Measurements from ENCODE around the gene SLC52A1. TPM values are rescaled to one million over a fixed set of nuclear protein-coding genes. Genes with fewer than 3 reads are reported as not detected.

The SLC52A1 gene
- total RNA-seq, 3 donors from 2014 or later, result 3.0 to 5.3 (median 3.6) TPM

GRCh38 chr17:5042157-5043022 lies 7.2 kb upstream of the SLC52A1 start:
- ATAC-seq (peak; percentile 77), DNase-seq (peak in 1 of 3 donors; percentile 48)
- intact Hi-C loops (cut with DNase I, micrococcal nuclease), result no loop called here
- no peak for TF ChIP-seq CTCF (IDR thresholded peaks at IDR 0.05)
- no peak overlapping the region for H3K4me3 ChIP-seq
- no peaks in the 10 kb centered on the region for H3K36me3 ChIP-seq (ENCODE audit: low read depth)
- H3K4me1 ChIP-seq (ENCODE audit: low read depth), result peaks cover 36% of the 10 kb centered on the region
- H3K9me3 ChIP-seq, result no peaks in the 10 kb centered on the region

GRCh38 chr17:5034651-5035050 lies 575 bp downstream of the SLC52A1 start:
- intact Hi-C loops (cut with DNase I, micrococcal nuclease), result no loop called here
- no peak for ATAC-seq
- Histone ChIP-seq H3K9me3 (no peaks in the 10 kb centered on the region), H3K36me3 (ENCODE audit: low read depth) (no peaks in the 10 kb centered on the region), H3K4me1 (ENCODE audit: low read depth) (peaks cover 16% of the 10 kb centered on the region), H3K4me3 (no peak overlapping the region)
- no peak for DNase-seq
- TF ChIP-seq CTCF (IDR thresholded peaks at IDR 0.05), result no peak

- intact Hi-C loops (cut with DNase I, micrococcal nuclease), result no loop called here
- no peak overlapping the region for H3K4me3 ChIP-seq
- no peaks in the 10 kb centered on the region for H3K36me3 ChIP-seq (ENCODE audit: low read depth)
- H3K9me3 ChIP-seq, result no peaks in the 10 kb centered on the region
- DNase-seq, result no peak
- TF ChIP-seq CTCF (IDR thresholded peaks at IDR 0.05), result no peak
- ATAC-seq, result no peak
- H3K4me1 ChIP-seq (ENCODE audit: low read depth), result peaks cover 16% of the 10 kb centered on the region
These were observed 1.2 kb downstream of the SLC52A1 start for GRCh38 chr17:5034063-5034462.

DNA sequence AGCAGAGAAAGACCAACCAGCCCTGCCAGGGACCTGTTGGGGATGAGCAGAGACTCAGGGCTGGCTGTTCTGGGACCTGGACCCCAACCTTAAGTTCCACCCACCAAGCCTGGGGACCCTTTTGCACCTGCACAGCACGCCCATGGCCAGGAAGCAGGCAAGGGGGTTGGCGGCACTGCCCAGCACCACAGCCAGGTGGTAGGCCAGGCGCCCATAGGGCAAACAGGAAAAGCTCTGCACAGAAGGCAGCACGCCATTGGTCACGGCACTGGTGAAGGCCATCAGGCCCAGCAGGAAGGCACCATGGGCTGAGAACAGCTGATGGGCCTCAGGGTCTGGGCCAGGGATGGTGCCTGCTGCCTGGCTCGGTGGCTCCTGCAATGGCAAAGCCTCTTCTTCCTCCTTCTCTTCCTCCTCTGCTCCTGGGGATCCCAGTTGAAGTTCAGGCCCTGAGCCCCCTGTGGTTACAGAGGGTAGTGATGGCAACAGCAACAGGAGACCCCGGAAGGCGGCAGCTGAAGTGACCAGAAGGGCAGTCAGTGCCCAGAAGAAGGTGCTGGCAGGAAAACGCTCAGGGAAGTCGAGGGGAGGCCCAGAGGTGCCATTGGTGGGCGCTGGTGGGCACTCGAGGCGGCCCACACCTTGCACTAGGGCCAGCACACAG lies 1.7 kb downstream of the SLC52A1 start:
- no peaks in the 10 kb centered on the region for H3K36me3 ChIP-seq (ENCODE audit: low read depth)
- intact Hi-C loops (cut with DNase I, micrococcal nuclease), result no loop called here
- DNase-seq (no peak), ATAC-seq (no peak)
- H3K9me3 ChIP-seq, result no peaks in the 10 kb centered on the region
- no peak for TF ChIP-seq CTCF (IDR thresholded peaks at IDR 0.05)
- H3K4me3 ChIP-seq, result no peak overlapping the region
- H3K4me1 ChIP-seq (ENCODE audit: low read depth), result peaks cover 16% of the 10 kb centered on the region

DNA sequence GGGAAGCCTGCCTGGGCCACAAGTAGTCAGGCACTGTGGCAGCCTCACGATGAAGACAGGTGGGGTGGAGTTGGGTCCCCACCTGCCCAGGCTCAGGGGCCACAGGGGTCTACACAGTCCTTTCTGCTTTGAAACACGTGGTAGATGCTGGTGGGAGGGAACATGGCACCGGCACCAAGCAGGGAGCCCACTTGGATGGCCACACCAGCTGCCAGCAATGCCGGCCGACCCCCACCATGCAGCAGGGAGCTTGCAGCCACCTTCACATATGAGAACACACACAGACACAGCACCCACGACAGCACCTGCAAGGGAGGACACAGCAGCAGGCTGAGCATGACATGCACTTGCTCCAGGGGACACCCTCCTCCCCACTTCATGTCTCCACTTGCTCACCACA lies 2.4 kb downstream of the SLC52A1 start:
- no peak for TF ChIP-seq CTCF (IDR thresholded peaks at IDR 0.05)
- Histone ChIP-seq H3K4me3 (no peak overlapping the region), H3K9me3 (no peaks in the 10 kb centered on the region), H3K36me3 (ENCODE audit: low read depth) (no peaks in the 10 kb centered on the region), H3K4me1 (ENCODE audit: low read depth) (peaks cover 16% of the 10 kb centered on the region)
- intact Hi-C loops (cut with DNase I, micrococcal nuclease), result no loop called here
- ATAC-seq, result no peak
- DNase-seq, result no peak
